B cell (primary cell): Measurements from ENCODE around the gene CTNNA3.

Experiments used
- EZH2 ChIP-seq: IDR thresholded peaks from 2 replicates; pipeline ENCODE4 v1.6.1; 2012; ENCODE audit warnings: borderline replicate concordance, low read depth, mild to moderate bottlenecking, moderate library complexity, low read length; ENCODE audit not compliant: insufficient read depth, poor library complexity, severe bottlenecking
- TF ChIP-seq, protein P1 (sequence below): fragments of 200-600 bp; IDR thresholded peaks from one replicate; pipeline ENCODE4 v1.8.0; 2022; ENCODE audit warnings: antibody characterized with exemption, mild to moderate bottlenecking

DNA sequence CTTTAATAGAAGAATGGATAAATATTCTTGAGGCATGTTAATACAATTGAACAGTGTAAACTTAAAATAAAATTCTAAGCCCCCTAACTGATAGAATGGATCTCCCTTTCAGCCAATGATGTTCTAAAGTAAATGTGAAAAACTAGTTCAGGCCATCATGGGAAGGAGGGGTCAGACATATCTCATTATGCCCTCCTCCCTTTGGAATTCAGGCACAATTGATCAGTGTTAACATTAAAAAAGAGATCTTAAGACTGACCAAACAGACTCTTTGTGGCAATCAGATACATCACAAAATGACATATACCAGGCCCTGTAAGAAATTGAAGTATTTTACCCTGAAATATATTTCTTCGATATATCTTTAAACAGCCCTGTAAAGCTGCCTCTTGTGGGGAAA, 1453.1 kb downstream of the CTNNA3 start:
- TF ChIP-seq, protein P1, sequence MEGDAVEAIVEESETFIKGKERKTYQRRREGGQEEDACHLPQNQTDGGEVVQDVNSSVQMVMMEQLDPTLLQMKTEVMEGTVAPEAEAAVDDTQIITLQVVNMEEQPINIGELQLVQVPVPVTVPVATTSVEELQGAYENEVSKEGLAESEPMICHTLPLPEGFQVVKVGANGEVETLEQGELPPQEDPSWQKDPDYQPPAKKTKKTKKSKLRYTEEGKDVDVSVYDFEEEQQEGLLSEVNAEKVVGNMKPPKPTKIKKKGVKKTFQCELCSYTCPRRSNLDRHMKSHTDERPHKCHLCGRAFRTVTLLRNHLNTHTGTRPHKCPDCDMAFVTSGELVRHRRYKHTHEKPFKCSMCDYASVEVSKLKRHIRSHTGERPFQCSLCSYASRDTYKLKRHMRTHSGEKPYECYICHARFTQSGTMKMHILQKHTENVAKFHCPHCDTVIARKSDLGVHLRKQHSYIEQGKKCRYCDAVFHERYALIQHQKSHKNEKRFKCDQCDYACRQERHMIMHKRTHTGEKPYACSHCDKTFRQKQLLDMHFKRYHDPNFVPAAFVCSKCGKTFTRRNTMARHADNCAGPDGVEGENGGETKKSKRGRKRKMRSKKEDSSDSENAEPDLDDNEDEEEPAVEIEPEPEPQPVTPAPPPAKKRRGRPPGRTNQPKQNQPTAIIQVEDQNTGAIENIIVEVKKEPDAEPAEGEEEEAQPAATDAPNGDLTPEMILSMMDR = no peak
- no peak for TF ChIP-seq EZH2
